H9 (cell line): Measurements from ENCODE around the gene TMEM135. TPM values are rescaled to one million over a fixed set of nuclear protein-coding genes. Genes with fewer than 3 reads are reported as not detected.

ENCODE experiments used
- DNase-seq: peaks from one replicate; pipeline ENCODE4 v3.0.0-alpha.2; 2017
- H2AFZ ChIP-seq: one replicate; pipeline ENCODE4 v1.6.1; 2013; ENCODE audit warnings: mild to moderate bottlenecking, low read length, control low read depth, moderate library complexity
- H2AK5ac ChIP-seq: 2 replicates; pipeline ENCODE4 v1.6.1; 2013; ENCODE audit warnings: low read length, control low read depth, mixed read lengths; ENCODE audit not compliant: insufficient read length
- H2BK120ac ChIP-seq: one replicate; pipeline ENCODE4 v1.6.1; 2013; ENCODE audit warnings: low read depth, mild to moderate bottlenecking, low read length, control low read depth, inconsistent platforms; ENCODE audit not compliant: poor library complexity, severe bottlenecking
- H2BK12ac ChIP-seq: 2 replicates; pipeline ENCODE4 v1.6.1; 2013; ENCODE audit warnings: low read length, control low read depth, mixed read lengths, low read depth; ENCODE audit not compliant: insufficient read length
- H2BK15ac ChIP-seq: 2 replicates; pipeline ENCODE4 v1.6.1; 2013; ENCODE audit warnings: low read depth, low read length, control low read depth
- H2BK20ac ChIP-seq: one replicate; pipeline ENCODE4 v1.6.1; 2013; ENCODE audit warnings: low read depth, mild to moderate bottlenecking, low read length, control low read depth, inconsistent platforms; ENCODE audit not compliant: poor library complexity, severe bottlenecking
- H2BK5ac ChIP-seq: 2 replicates; pipeline ENCODE4 v1.6.1; 2013; ENCODE audit warnings: low read length, control low read depth, mixed read lengths; ENCODE audit not compliant: insufficient read length
- H3K14ac ChIP-seq: 2 replicates; pipeline ENCODE4 v1.6.1; 2013; ENCODE audit warnings: low read length, control low read depth; ENCODE audit not compliant: insufficient read depth
- H3K18ac ChIP-seq: 2 replicates; pipeline ENCODE4 v1.6.1; 2013; ENCODE audit warnings: low read depth, mild to moderate bottlenecking, mixed read lengths, low read length, control low read depth; ENCODE audit not compliant: insufficient read length
- H3K23ac ChIP-seq: 2 replicates; pipeline ENCODE4 v1.6.1; 2013; ENCODE audit warnings: low read length, control low read depth, mixed read lengths, low read depth; ENCODE audit not compliant: insufficient read length
- H3K23me2 ChIP-seq: 2 replicates; pipeline ENCODE4 v1.6.1; 2013; ENCODE audit warnings: low read depth, mild to moderate bottlenecking, mixed read lengths, low read length, control low read depth; ENCODE audit not compliant: insufficient read length, poor library complexity, severe bottlenecking
- H3K27ac ChIP-seq: 2 replicates; pipeline ENCODE4 v1.5.1; 2013; ENCODE audit warnings: low read length, control low read depth, mixed read lengths, low read depth; ENCODE audit not compliant: insufficient read length
- H3K27me3 ChIP-seq: 2 replicates; pipeline ENCODE4 v1.6.1; 2013; ENCODE audit warnings: low read length, control low read depth, inconsistent platforms; ENCODE audit not compliant: insufficient read depth
- H3K4ac ChIP-seq: 2 replicates; pipeline ENCODE4 v1.6.1; 2013; ENCODE audit warnings: low read depth, mild to moderate bottlenecking, control low read depth, inconsistent platforms, low read length, moderate library complexity
- H3K4me1 ChIP-seq: 2 replicates; pipeline ENCODE4 v1.6.1; 2013; ENCODE audit warnings: low read length, control low read depth, inconsistent platforms; ENCODE audit not compliant: insufficient read depth
- H3K4me2 ChIP-seq: 2 replicates; pipeline ENCODE4 v1.6.1; 2013; ENCODE audit warnings: low read length, control low read depth, mixed read lengths; ENCODE audit not compliant: insufficient read length, insufficient read depth
- H3K56ac ChIP-seq: 2 replicates; pipeline ENCODE4 v1.6.1; 2013; ENCODE audit warnings: low read depth, mild to moderate bottlenecking, mixed read lengths, low read length, control low read depth; ENCODE audit not compliant: insufficient read length
- H3K79me1 ChIP-seq: 2 replicates; pipeline ENCODE4 v1.6.1; 2013; ENCODE audit warnings: low read depth, mild to moderate bottlenecking, moderate library complexity, low read length, control low read depth, inconsistent platforms; ENCODE audit not compliant: insufficient read depth, poor library complexity, severe bottlenecking
- H3K79me2 ChIP-seq: 2 replicates; pipeline ENCODE4 v1.6.1; 2013; ENCODE audit warnings: low read length, control low read depth, inconsistent platforms; ENCODE audit not compliant: insufficient read depth
- H3K9ac ChIP-seq: 2 replicates; pipeline ENCODE4 v1.6.1; 2013; ENCODE audit warnings: low read length, control low read depth, mixed read lengths; ENCODE audit not compliant: insufficient read length; ENCODE audit errors: extremely low read depth
- H3K9me3 ChIP-seq: one replicate; pipeline ENCODE4 v1.6.1; 2013; ENCODE audit warnings: low read depth, low read length, inconsistent platforms; ENCODE audit not compliant: control insufficient read depth
- H3T11ph ChIP-seq: one replicate; pipeline ENCODE4 v1.6.1; 2013; ENCODE audit warnings: mild to moderate bottlenecking, low read length, control low read depth, inconsistent platforms
- H4K20me1 ChIP-seq: one replicate; pipeline ENCODE4 v1.6.1; 2013; ENCODE audit not compliant: control insufficient read depth, insufficient read length, insufficient read depth
- H4K5ac ChIP-seq: 2 replicates; pipeline ENCODE4 v1.6.1; 2013; ENCODE audit warnings: low read depth, mild to moderate bottlenecking, mixed read lengths, low read length, control low read depth; ENCODE audit not compliant: insufficient read length
- H4K8ac ChIP-seq: replicated peaks from 2 replicates; pipeline ENCODE4 v1.6.1; 2013; ENCODE audit warnings: low read length, control low read depth, mixed read lengths, low read depth; ENCODE audit not compliant: insufficient read length
- H4K91ac ChIP-seq: 2 replicates; pipeline ENCODE4 v1.6.1; 2013; ENCODE audit warnings: low read depth, mild to moderate bottlenecking, moderate library complexity, mixed read lengths, low read length, control low read depth; ENCODE audit not compliant: insufficient read length
- H3K27ac Mint-ChIP-seq, 3 experiments: 2 replicates in 2 of 3; 3 replicates in 1 of 3; pipeline ENCODE4 v1.8.0; 2020 to 2021; ENCODE audit warnings: mixed read lengths in 3 of 3, mild to moderate bottlenecking in 1 of 3, moderate library complexity in 1 of 3
- H3K27me3 Mint-ChIP-seq: 2 replicates; pipeline ENCODE4 v1.8.0; 2021; ENCODE audit warnings: low read depth, mild to moderate bottlenecking, moderate library complexity, mixed read lengths
- H3K36me3 Mint-ChIP-seq, 3 experiments: 2 replicates in 2 of 3; 3 replicates in 1 of 3; pipeline ENCODE4 v1.8.0; 2020 to 2021; ENCODE audit warnings: low read depth in 3 of 3, mixed read lengths in 3 of 3; ENCODE audit not compliant: insufficient read depth in 1 of 3
- H3K4me1 Mint-ChIP-seq, 2 experiments: 2 replicates each; pipeline ENCODE4 v1.8.0; 2020; ENCODE audit warnings: mixed read lengths in 2 of 2
- H3K4me3 Mint-ChIP-seq, 2 experiments: 2 replicates in 1 of 2; 3 replicates in 1 of 2; pipeline ENCODE4 v1.8.0; 2020 to 2021; ENCODE audit warnings: mild to moderate bottlenecking in 2 of 2, mixed read lengths in 2 of 2, moderate library complexity in 1 of 2
- H3K9me3 Mint-ChIP-seq, 2 experiments: 2 replicates in 1 of 2; 3 replicates in 1 of 2; pipeline ENCODE4 v1.8.0; 2020; ENCODE audit warnings: mild to moderate bottlenecking in 2 of 2, mixed read lengths in 2 of 2, moderate library complexity in 1 of 2
- CTCF ChIP-seq: fragments of 200-600 bp; sonication (generic); conservative IDR thresholded peaks from 3 replicates; pipeline ENCODE4 v1.8.0; 2021; ENCODE audit warnings: antibody characterized with exemption, mild to moderate bottlenecking
- WGBS: extraction: QIAGEN DNeasy Blood & Tissue Kit; methylation state at CpG from one replicate; pipeline ENCODE4 v1.1.7; 2013; ENCODE audit warnings: missing lambda C conversion rate, low lambda C conversion rate, mixed read lengths; ENCODE audit not compliant: insufficient read length; ENCODE audit errors: extremely low coverage; 5-methylcytosine and 5-hydroxymethylcytosine counted together
- total RNA-seq: library from RNA; stranded (reverse); gene quantifications from 2 replicates; pipeline ENCODE4 v1.2.1, GENCODE V29; 2021

The TMEM135 gene
- total RNA-seq, 1 experiment from 2014 or later, result 25.2 TPM

- H3K79me1 ChIP-seq, result no peaks in the 10 kb centered on the region
- H2BK15ac ChIP-seq, result no peak overlapping the region
- no peak overlapping the region for H3K27ac ChIP-seq
- H3K18ac ChIP-seq, result no peak overlapping the region
- H2AFZ ChIP-seq, result no peak overlapping the region
- no peak overlapping the region for H4K91ac ChIP-seq
- H2AK5ac ChIP-seq, result no peak overlapping the region
- H2BK20ac ChIP-seq, result no peak overlapping the region
- H3K23ac ChIP-seq, result no peak overlapping the region
- no peak overlapping the region for H3K4ac ChIP-seq
- no peaks in the 10 kb centered on the region for H3K27me3 Mint-ChIP-seq
- H3K14ac ChIP-seq, result no peak overlapping the region
- no peaks in the 10 kb centered on the region for H4K20me1 ChIP-seq
- no peak overlapping the region for H4K5ac ChIP-seq
- no peak overlapping the region for H3T11ph ChIP-seq
- H3K4me3 Mint-ChIP-seq, result no peak overlapping the region
- H3K27ac Mint-ChIP-seq, result no peak overlapping the region
- H3K9me3 Mint-ChIP-seq, result no peaks in the 10 kb centered on the region; a peak in 1 of 5 replicates
- no peak for TF ChIP-seq CTCF
- H3K4me1 ChIP-seq, result no peaks in the 10 kb centered on the region
- H2BK5ac ChIP-seq, result no peak overlapping the region
- H2BK120ac ChIP-seq, result no peak overlapping the region
- H3K27me3 ChIP-seq, result no peaks in the 10 kb centered on the region
- no peak for DNase-seq
- no peak overlapping the region for H3K56ac ChIP-seq
- no peak overlapping the region for H4K8ac ChIP-seq
- no peak overlapping the region for H2BK12ac ChIP-seq
- H3K36me3 Mint-ChIP-seq, result peaks cover 0 to 5% (median 1%) of the 10 kb centered on the region in 3 experiments; a peak in 2 of 7 replicates
- H3K23me2 ChIP-seq, result no peaks in the 10 kb centered on the region
- H3K9me3 ChIP-seq, result no peaks in the 10 kb centered on the region
- no peaks in the 10 kb centered on the region for H3K4me1 Mint-ChIP-seq
- WGBS, result no CpG with 5 or more reads among the region's 3 CpGs
- no peaks in the 10 kb centered on the region for H3K79me2 ChIP-seq
- H3K9ac ChIP-seq, result no peak overlapping the region
- H3K4me2 ChIP-seq, result no peak overlapping the region
These were observed 72.9 kb downstream of the TMEM135 start for GRCh38 chr11:87110443-87111131.
